PFSK-1 (cell line): ENCODE measurements around the gene TBC1D3B.

ENCODE experiments used
- POLR2AphosphoS5 ChIP-seq: IDR thresholded peaks from 2 replicates; pipeline ENCODE4 v1.6.1; 2012; ENCODE audit warnings: low read depth, mild to moderate bottlenecking, control low read depth, low read length, moderate library complexity
- SIN3A ChIP-seq: IDR thresholded peaks from 2 replicates; pipeline ENCODE4 v1.6.1; 2012; ENCODE audit warnings: mild to moderate bottlenecking, low read length, moderate library complexity, borderline replicate concordance; ENCODE audit not compliant: insufficient read depth
- TAF1 ChIP-seq: IDR thresholded peaks from 2 replicates; pipeline ENCODE4 v1.6.1; 2012; ENCODE audit warnings: low read length, control low read depth, borderline replicate concordance; ENCODE audit not compliant: insufficient read depth
- TF ChIP-seq, protein P1 (sequence below), 2 experiments: IDR thresholded peaks; 2 replicates each; pipeline versions ENCODE4 v1.6.1 to v1.8.0; 2011 to 2012; ENCODE audit warnings: low read depth in 2 of 2, low read length in 2 of 2, control low read depth in 1 of 2, inconsistent platforms in 1 of 2, mild to moderate bottlenecking in 1 of 2, moderate library complexity in 1 of 2; ENCODE audit not compliant: insufficient read depth in 1 of 2

GRCh38 chr17:36212966-36213365, 36.5 kb upstream of the TBC1D3B start:
- TF ChIP-seq POLR2AphosphoS5: no peak
- no peak for TF ChIP-seq TAF1
- no peak for TF ChIP-seq SIN3A
- TF ChIP-seq, protein P1, sequence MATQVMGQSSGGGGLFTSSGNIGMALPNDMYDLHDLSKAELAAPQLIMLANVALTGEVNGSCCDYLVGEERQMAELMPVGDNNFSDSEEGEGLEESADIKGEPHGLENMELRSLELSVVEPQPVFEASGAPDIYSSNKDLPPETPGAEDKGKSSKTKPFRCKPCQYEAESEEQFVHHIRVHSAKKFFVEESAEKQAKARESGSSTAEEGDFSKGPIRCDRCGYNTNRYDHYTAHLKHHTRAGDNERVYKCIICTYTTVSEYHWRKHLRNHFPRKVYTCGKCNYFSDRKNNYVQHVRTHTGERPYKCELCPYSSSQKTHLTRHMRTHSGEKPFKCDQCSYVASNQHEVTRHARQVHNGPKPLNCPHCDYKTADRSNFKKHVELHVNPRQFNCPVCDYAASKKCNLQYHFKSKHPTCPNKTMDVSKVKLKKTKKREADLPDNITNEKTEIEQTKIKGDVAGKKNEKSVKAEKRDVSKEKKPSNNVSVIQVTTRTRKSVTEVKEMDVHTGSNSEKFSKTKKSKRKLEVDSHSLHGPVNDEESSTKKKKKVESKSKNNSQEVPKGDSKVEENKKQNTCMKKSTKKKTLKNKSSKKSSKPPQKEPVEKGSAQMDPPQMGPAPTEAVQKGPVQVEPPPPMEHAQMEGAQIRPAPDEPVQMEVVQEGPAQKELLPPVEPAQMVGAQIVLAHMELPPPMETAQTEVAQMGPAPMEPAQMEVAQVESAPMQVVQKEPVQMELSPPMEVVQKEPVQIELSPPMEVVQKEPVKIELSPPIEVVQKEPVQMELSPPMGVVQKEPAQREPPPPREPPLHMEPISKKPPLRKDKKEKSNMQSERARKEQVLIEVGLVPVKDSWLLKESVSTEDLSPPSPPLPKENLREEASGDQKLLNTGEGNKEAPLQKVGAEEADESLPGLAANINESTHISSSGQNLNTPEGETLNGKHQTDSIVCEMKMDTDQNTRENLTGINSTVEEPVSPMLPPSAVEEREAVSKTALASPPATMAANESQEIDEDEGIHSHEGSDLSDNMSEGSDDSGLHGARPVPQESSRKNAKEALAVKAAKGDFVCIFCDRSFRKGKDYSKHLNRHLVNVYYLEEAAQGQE (IDR thresholded peaks at IDR 0.05; ENCODE audit: insufficient read depth in 1 of 2, low read depth in 2 of 2, low read length in 2 of 2): no peak
